Transverse colon (tissue), 4 donors: ENCODE measurements around the gene CETN1.

Experiments used
- EP300 ChIP-seq: sonication (generic); formaldehyde crosslinking; IDR thresholded peaks from one replicate; pipeline ENCODE4 v1.6.1; 2017; ENCODE audit warnings: antibody characterized with exemption, low read depth
- POLR2A ChIP-seq: fragments of 450-650 bp; IDR thresholded peaks from one replicate; pipeline ENCODE4 v1.6.1; 2016; ENCODE audit warnings: antibody characterized with exemption, mild to moderate bottlenecking, moderate library complexity
- POLR2AphosphoS5 ChIP-seq, 3 donors: sonication (generic); formaldehyde crosslinking; IDR thresholded peaks; one replicate each; pipeline ENCODE4 v1.6.1; 2016; ENCODE audit warnings: antibody characterized with exemption in 3 of 3
- TF ChIP-seq, protein P1 (sequence below), 5 experiments: fragments of 200-600 bp in 3 of 5; fragments of 450-650 bp in 2 of 5; sonication (generic) in 3 of 5; IDR thresholded peaks; 1 replicate in 2 of 5; 2 replicates in 3 of 5; pipeline ENCODE4 v1.5.1; 2016 to 2017; ENCODE audit warnings: antibody characterized with exemption in 5 of 5, inconsistent platforms in 3 of 5, mild to moderate bottlenecking in 2 of 5, moderate library complexity in 1 of 5

DNA sequence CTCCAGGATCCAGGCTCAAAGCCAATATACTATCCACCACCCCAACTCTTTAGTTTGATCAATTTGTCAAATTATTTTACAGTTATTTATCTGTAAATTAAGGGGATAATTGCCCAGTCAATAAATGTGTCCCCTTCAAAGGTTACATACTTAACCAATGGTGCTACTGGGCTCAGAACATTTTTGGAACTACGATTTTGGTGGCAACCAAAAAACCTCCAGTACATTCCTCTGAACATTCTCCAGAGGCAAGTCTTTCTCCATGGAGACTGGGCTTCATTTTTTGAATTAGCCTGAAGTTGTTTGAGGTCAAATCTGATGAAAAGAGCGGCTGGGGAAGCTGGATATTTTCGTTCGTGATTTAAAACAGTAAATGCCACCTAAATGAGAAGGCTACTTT is 14.9 kb downstream of the CETN1 start:
- TF ChIP-seq POLR2AphosphoS5 (IDR thresholded peaks at IDR 0.05) (no peak), EP300 (no peak), POLR2A (no peak)
- TF ChIP-seq, protein P1, sequence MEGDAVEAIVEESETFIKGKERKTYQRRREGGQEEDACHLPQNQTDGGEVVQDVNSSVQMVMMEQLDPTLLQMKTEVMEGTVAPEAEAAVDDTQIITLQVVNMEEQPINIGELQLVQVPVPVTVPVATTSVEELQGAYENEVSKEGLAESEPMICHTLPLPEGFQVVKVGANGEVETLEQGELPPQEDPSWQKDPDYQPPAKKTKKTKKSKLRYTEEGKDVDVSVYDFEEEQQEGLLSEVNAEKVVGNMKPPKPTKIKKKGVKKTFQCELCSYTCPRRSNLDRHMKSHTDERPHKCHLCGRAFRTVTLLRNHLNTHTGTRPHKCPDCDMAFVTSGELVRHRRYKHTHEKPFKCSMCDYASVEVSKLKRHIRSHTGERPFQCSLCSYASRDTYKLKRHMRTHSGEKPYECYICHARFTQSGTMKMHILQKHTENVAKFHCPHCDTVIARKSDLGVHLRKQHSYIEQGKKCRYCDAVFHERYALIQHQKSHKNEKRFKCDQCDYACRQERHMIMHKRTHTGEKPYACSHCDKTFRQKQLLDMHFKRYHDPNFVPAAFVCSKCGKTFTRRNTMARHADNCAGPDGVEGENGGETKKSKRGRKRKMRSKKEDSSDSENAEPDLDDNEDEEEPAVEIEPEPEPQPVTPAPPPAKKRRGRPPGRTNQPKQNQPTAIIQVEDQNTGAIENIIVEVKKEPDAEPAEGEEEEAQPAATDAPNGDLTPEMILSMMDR (IDR thresholded peaks at IDR 0.05): no peak
